Fibroblast of mammary gland (primary cell): ENCODE data around the gene ARHGAP26.
"Not testable (repeated sequence)": the region's sequence is repeated elsewhere in the genome, so short reads cannot be mapped to it uniquely, and the experiment has no call there.

Source experiments
- DNase-seq: peaks from one replicate; pipeline ENCODE4 v3.0.0-alpha.2; 2010; ENCODE audit warnings: low read depth
- H3K4me3 ChIP-seq: 2 replicates; pipeline ENCODE4 v1.5.1; 2011; ENCODE audit warnings: low read depth, mild to moderate bottlenecking, low read length, moderate library complexity; ENCODE audit not compliant: control insufficient read depth
- TF ChIP-seq, protein P1 (sequence below): conservative IDR thresholded peaks from 2 replicates; pipeline ENCODE4 v1.5.1; 2011; ENCODE audit warnings: low read depth, low read length, inconsistent platforms; ENCODE audit not compliant: control insufficient read depth, insufficient read depth

Gene ARHGAP26

DNA sequence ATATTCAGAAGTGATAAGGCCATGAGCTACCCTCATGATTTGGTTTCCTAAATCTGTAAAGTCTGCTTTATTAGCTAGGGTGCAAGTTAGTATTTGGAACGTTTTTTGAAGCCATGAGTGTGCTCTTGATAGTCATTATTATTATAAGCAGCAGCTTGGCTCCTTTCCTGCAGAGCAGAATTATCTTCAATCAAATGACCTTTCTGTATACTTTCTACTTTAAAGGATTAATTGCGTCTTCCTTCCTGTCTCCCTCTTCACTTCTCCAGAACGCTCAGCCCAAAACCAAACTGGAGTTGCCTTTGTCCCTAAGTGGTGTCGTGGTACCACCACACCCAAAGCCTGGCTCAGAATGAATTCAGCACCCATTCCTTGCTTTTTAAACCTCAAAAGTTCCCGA lies 211.3 kb downstream of the ARHGAP26 start:
- no peak for DNase-seq
- no peak overlapping the region for H3K4me3 ChIP-seq
- TF ChIP-seq, protein P1, sequence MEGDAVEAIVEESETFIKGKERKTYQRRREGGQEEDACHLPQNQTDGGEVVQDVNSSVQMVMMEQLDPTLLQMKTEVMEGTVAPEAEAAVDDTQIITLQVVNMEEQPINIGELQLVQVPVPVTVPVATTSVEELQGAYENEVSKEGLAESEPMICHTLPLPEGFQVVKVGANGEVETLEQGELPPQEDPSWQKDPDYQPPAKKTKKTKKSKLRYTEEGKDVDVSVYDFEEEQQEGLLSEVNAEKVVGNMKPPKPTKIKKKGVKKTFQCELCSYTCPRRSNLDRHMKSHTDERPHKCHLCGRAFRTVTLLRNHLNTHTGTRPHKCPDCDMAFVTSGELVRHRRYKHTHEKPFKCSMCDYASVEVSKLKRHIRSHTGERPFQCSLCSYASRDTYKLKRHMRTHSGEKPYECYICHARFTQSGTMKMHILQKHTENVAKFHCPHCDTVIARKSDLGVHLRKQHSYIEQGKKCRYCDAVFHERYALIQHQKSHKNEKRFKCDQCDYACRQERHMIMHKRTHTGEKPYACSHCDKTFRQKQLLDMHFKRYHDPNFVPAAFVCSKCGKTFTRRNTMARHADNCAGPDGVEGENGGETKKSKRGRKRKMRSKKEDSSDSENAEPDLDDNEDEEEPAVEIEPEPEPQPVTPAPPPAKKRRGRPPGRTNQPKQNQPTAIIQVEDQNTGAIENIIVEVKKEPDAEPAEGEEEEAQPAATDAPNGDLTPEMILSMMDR, result no peak

DNA sequence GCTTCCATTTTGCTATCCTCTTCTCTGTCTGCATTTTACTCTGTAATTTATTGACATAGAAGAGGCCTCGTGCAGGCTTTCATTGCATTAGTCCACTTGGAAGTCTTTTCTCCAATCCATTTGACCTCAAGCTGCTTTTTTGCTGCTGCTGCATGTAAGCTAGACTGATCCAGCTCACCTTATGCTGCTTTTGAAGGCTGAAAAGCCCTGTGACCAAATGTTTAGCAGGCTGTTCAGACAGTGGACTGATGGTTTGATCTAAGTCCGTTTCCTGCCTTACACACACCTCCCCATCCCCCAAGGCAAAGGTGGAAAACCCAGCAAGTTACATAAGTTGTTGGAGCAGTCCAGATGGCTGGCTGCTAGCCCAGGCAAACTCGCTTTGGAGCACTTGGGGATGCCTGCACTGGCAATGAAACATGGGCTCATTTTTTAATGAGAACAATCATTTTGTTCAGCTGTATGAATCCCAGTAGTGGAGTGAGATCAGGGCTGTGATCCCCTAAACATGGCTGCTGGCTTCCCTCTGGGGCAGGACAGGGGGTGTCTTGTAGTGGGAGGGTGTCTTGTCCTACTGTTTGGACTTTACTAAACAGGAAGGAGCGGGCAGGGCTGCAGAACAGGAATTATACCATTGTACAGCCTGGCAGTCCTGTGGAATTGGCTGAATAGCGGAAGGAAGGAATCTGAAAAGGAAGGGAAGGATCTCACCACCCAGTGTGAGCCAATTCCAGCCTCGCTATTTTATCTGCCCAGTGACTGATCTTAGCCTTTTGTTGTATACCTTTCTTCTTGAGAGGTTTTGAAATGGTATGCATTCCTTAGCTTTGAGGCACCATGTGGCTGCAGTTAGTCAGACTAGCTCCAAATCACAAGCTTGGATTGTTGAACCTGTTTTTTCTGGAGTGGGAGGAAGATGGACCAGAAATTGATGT lies 212.0 kb downstream of the ARHGAP26 start:
- no peak overlapping the region for H3K4me3 ChIP-seq
- peak; percentile 77 for DNase-seq
- TF ChIP-seq, protein P1, result no peak

DNA sequence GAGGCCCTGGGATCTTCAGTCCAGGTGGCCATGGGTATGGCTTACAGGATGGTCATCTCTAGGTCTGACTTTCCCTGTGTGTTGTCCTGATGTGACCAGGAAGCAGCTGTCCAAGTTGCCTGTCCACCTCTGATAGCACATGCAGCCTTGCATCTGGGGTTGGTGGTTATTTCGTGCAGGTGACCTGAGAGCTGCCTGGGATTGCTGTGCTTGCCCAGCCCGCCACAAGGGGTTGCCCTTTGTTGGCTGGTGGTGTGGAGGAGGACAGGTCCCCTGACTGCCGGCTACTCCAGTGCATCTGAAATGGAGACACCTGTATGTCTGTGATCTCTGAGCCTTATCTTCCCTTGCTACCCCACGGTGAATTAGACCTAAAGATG lies 212.6 kb downstream of the ARHGAP26 start:
- TF ChIP-seq, protein P1, result peak; percentile 19
- DNase-seq, result no peak
- H3K4me3 ChIP-seq, result no peak overlapping the region

DNA sequence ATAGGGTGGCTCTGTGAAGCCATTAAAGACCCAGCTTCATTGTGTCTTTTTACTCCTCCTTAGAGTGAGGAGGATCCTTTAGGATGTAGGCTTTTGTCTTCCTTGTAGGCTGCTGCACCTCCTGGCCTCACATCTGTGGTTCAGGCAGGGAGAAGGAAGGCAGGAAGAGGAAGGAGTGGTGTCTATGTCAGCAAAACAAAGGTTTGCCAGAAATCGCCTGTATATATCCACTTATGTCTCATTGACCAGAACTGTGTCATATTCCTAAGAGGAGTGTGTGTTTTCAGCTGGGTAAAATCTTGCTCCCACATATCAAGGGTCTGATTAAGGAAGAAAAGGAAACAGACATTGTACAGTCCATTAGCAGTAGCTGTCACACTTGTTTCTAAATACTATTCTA lies 213.8 kb downstream of the ARHGAP26 start:
- no peak overlapping the region for H3K4me3 ChIP-seq
- DNase-seq, result no peak
- TF ChIP-seq, protein P1, result no peak

DNA sequence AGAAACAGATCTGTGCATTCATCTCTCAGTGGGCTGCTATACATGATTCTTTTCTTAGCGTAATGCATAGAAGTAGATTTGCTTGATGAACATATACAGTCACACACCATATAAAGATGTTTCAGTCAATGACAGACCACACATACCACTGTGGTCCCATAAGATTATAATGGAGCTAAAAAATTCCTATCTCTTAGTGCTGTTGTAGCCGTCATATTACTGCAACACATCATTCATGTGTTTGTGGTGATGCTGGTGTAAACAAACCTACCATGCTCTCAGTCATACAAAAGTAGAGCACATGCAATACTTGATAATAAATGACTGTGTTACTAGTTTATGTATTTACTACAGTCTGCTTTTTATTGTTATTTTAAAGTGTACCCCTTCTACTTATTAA lies 214.3 kb downstream of the ARHGAP26 start:
- DNase-seq, result no peak
- TF ChIP-seq, protein P1, result no peak
- H3K4me3 ChIP-seq, result no peak overlapping the region

DNA sequence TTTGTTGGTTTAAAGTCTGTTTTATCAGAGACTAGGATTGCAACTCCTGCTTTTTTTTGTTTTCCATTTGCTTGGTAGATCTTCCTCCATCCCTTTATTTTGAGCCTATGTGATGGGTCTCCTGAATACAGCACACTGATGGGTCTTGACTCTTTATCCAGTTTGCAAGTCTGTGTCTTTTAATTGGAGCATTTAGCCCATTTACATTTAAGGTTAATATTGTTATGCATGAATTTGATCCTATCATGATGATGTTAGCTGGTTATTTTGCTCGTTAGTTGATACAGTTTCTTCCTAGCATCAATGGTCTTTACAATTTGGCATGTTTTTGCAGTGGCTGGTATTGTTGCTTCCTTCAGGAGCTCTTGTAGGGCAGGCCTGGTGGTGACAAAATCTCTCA lies 219.1 kb downstream of the ARHGAP26 start:
- H3K4me3 ChIP-seq, DNase-seq: not testable (repeated sequence)

DNA sequence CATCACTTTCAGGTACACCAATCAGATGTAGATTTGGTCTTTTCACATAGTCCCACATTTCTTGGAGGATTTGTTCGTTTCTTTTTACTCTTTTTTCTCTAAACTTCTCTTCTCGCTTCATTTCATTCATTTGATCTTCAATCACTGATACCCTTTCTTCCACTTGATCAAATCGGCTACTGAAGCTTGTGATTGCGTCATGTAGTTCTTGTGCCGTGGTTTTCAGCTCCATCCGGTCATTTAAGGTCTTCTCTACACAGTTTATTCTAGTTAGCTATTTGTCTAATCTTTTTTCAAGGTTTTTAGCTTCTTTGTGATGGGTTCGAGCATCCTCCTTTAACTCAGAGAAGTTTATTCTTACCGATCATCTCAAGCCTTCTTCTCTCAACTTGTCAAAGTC lies 219.9 kb downstream of the ARHGAP26 start:
- not testable (repeated sequence) for DNase-seq, H3K4me3 ChIP-seq

DNA sequence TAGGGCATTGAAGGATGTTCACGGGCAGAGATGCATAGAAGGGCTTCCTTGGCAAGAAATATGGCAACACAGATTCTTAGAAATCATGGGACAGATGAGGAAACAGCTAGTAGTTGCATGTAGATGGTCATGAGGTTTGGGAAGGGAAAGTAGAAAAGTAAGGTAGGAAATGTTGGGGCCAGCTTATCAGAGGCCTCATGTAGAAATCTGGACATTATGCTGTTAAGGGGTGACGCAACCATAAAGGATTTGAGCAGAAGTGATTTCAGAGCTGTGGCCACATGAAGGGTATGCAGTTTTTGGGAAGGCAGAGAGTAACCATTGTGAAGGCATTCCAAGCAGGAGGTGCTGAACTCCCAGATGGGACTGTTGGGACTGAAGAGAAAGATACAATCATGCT lies 224.0 kb downstream of the ARHGAP26 start:
- TF ChIP-seq, protein P1, result no peak
- H3K4me3 ChIP-seq, result no peak overlapping the region
- no peak for DNase-seq

DNA sequence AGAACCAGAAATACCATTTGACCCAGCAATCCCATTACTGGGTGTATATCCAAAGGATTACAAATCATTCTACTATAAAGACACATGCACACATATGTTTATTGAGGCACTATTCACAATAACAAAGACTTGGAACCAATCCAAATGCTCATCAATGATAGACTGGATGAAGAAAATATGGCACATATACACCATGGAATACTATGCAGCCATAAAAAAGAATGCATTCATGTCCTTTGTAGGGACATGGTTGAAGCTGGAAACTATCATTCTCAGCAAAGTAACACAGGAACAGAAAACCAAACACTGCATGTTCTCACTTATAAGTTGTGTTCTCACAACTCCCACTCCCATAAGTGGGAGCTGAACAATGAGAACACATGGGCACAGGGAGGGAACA lies 225.4 kb downstream of the ARHGAP26 start:
- DNase-seq, H3K4me3 ChIP-seq: not testable (repeated sequence)
